ENCODE measurements around the gene TUBA4B. TPM values are rescaled to one million over a fixed set of nuclear protein-coding genes. Genes with fewer than 3 reads are reported as not detected.

TUBA4B gene
- polyA plus RNA-seq, 2 donors: 0.02 TPM; not detected in 1

DNA sequence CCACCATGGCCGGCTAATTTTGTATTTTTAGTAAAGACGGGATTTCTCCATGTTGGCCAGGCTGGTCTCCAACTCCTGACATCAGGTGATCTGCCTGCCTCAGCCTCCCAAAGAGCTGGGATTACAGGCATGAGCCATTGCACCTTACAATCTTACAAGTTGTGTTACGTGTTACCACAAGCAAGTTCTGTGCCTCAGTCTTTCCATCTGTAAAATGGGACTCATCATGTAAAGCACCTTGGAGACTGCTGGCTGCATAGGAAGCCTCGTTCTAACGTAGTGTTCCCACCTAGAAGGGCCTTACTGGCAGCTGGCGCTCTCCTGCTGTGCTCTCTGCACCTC lies 36.1 kb downstream of the TUBA4B start:
- 59 to 71% methylated on average over 6 of the region's 6 CpGs for WGBS, 2 donors
- Histone ChIP-seq H3K9me3 (ENCODE audit: control insufficient read depth in 2 of 2, insufficient read depth in 1 of 2, low read depth in 1 of 2, low read length in 1 of 2) (no peaks in the 10 kb centered on the region), H3K4me1 (ENCODE audit: control insufficient read depth in 2 of 2, insufficient read depth in 2 of 2, low read length in 1 of 2) (peaks cover 3 to 35% of the 10 kb centered on the region in 2 donors), H3K27ac (ENCODE audit: low read depth in 2 of 2, low read length in 1 of 2) (peak overlapping the region; percentile 41 to 74), H3K36me3 (ENCODE audit: control insufficient read depth in 2 of 2, insufficient read depth in 2 of 2, low read length in 1 of 2) (peaks cover 0 to 11% of the 10 kb centered on the region in 2 donors), H3K27me3 (ENCODE audit: control insufficient read depth in 1 of 2, insufficient read depth in 2 of 2, low read length in 2 of 2) (no peaks in the 10 kb centered on the region), H3K4me3 (ENCODE audit: low read depth in 1 of 2, low read length in 2 of 2) (no peak overlapping the region)

DNA sequence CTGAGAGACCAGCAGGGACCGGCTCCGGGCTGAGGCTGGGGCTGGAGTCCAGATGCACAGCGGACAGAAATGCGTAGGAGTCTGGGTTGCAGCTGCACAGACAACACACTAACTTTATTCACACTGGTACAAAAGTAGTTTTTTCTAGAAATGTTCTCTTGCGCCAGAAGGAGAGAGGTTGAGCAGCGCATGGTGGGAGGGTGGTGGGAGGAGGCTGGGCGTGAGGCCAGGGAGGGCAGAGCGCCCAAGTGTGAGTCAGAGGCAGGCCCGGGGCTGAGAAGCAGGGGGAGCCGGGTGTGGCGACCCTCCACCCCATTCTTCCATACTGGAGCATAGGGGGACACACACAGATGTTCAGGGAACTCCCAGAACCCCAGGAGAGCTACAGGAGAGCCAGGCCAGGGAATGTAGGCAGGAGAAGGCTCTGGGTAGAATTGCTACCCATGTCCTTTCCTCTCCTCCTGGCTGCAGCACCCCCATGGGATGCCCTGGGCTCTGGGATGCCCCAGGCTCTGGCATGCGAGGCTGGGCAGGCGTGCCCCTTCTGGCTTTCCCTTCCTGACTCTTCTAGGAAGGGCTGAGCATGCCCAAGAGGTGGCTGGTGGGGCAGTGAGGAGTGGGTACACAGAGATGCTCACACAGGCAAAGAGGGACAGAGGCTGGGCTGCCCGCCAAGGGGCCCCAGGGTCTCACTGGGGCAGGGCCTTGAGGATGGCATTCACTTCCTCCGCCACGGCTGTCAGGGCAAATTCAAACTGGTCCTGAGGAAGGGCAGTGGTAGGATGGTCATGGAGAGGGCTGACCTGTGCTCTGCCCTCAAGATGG lies 36.7 kb downstream of the TUBA4B start:
- no peaks in the 10 kb centered on the region for H3K27me3 ChIP-seq (ENCODE audit: control insufficient read depth in 1 of 2, insufficient read depth in 2 of 2, low read length in 2 of 2)
- H3K9me3 ChIP-seq (ENCODE audit: control insufficient read depth in 2 of 2, insufficient read depth in 1 of 2, low read depth in 1 of 2, low read length in 1 of 2): no peaks in the 10 kb centered on the region
- no peak overlapping the region for H3K4me3 ChIP-seq (ENCODE audit: low read depth in 1 of 2, low read length in 2 of 2)
- H3K27ac ChIP-seq (ENCODE audit: low read depth in 2 of 2, low read length in 1 of 2): peak overlapping the region; percentile 41 to 74
- H3K4me1 ChIP-seq (ENCODE audit: control insufficient read depth in 2 of 2, insufficient read depth in 2 of 2, low read length in 1 of 2): peaks cover 3 to 34% of the 10 kb centered on the region in 2 donors
- peaks cover 0 to 6% of the 10 kb centered on the region in 2 donors for H3K36me3 ChIP-seq (ENCODE audit: control insufficient read depth in 2 of 2, insufficient read depth in 2 of 2, low read length in 1 of 2)
- WGBS, 2 donors: 24 to 41% methylated on average over 16 of the region's 16 CpGs

DNA sequence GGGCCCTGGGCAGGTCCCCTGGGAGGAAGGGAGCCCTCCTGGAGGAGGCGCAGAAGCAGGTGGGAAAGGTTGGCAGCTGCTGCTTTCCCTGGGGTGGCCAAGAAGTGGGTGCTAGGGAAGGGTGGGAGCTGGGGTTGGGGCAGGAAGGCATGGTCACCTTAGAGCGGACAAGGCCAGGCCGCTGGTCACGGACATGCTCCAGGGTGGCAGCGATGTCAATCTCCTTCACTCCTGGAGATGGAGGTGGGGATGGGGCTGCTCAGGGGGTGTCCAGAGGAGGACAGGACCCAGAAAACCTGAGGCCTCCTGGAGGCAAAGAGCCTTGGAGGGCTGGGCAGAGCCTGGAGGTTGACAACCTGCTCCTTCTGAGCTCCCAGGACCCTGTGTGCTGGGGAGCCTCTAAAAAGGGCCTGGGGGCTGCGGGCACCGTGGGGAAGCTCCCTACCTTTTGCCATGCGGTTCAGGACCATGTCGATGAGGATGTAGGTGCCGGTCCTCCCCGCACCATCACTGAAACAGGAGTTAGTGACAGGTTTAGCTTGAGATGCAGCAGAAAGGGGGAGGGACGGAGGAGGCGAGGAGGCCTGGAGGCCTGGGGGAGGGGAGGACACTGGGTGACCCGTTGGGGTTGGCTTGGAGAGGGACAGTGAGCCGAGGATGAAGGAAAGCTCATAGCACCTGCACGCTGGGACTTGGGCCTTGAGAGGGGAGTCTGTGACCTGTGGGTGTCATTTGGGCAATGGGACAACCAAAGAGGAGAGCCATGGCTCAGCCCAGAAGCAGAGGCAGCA lies 37.5 kb downstream of the TUBA4B start:
- H3K9me3 ChIP-seq (ENCODE audit: control insufficient read depth in 2 of 2, insufficient read depth in 1 of 2, low read depth in 1 of 2, low read length in 1 of 2): no peaks in the 10 kb centered on the region
- peaks cover 3 to 27% of the 10 kb centered on the region in 2 donors for H3K4me1 ChIP-seq (ENCODE audit: control insufficient read depth in 2 of 2, insufficient read depth in 2 of 2, low read length in 1 of 2)
- H3K27ac ChIP-seq (ENCODE audit: low read depth in 2 of 2, low read length in 1 of 2): no peak overlapping the region
- no peak overlapping the region for H3K4me3 ChIP-seq (ENCODE audit: low read depth in 1 of 2, low read length in 2 of 2)
- no peaks in the 10 kb centered on the region for H3K27me3 ChIP-seq (ENCODE audit: control insufficient read depth in 1 of 2, insufficient read depth in 2 of 2, low read length in 2 of 2)
- 84 to 86% methylated on average over 16 of the region's 16 CpGs for WGBS, 2 donors
- peaks cover 0 to 1% of the 10 kb centered on the region in 2 donors for H3K36me3 ChIP-seq (ENCODE audit: control insufficient read depth in 2 of 2, insufficient read depth in 2 of 2, low read length in 1 of 2)

DNA sequence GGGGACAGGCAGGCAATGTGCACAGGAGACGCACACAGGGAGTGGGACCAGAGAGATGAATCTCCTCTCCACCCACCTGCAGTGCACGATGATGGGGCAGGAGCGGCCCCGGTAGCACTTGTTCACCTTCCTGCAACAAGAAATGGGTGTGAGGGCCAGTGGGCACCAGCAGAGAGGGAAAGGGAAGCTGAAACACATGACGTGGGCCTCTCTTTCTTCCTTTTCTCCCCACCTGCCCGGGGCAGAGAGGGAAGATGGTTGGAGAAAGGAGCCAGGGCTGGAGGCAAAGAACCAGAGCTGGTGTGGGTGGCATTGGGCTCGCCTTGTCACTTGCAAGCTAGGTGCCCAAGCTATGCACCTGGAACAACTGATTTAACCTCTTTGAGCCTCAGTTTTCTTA lies 38.4 kb downstream of the TUBA4B start:
- H3K36me3 ChIP-seq (ENCODE audit: control insufficient read depth in 2 of 2, insufficient read depth in 2 of 2, low read length in 1 of 2): no peaks in the 10 kb centered on the region
- peaks cover 3 to 23% of the 10 kb centered on the region in 2 donors for H3K4me1 ChIP-seq (ENCODE audit: control insufficient read depth in 2 of 2, insufficient read depth in 2 of 2, low read length in 1 of 2)
- H3K9me3 ChIP-seq (ENCODE audit: control insufficient read depth in 2 of 2, insufficient read depth in 1 of 2, low read depth in 1 of 2, low read length in 1 of 2): no peaks in the 10 kb centered on the region
- H3K4me3 ChIP-seq (ENCODE audit: low read depth in 1 of 2, low read length in 2 of 2): no peak overlapping the region
- H3K27ac ChIP-seq (ENCODE audit: low read depth in 2 of 2, low read length in 1 of 2): no peak overlapping the region
- 82 to 90% methylated on average over 6 to 7 of the region's 7 CpGs for WGBS, 2 donors
- H3K27me3 ChIP-seq (ENCODE audit: control insufficient read depth in 1 of 2, insufficient read depth in 2 of 2, low read length in 2 of 2): no peaks in the 10 kb centered on the region

DNA sequence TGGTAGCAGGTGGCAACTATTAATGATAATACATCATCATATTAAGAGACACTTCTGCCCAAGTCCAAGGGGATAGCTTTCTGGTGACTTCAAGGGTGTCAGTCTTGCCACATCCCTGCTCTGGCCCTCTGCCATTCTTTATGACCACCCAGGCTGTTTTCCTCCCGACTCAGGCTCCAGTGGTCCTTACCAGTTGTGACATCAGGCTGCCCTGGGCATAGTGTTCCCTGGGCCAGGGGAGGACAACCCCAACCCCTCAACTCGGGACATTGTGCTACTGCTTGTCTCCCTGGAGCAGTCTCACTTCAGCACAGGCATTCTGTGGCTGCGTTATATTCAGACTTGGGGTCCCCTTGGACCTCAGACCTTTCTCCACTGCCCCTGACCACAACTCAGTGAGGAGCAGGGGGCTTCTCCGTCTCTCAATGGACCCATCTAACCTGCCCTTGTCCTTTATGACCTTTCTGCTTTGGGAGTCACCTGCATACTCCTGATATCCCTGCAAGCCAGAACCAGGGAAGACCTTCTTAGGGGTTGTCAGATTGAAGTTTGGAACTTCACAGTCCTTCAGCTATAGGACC lies 39.0 kb downstream of the TUBA4B start:
- Histone ChIP-seq H3K9me3 (ENCODE audit: control insufficient read depth in 2 of 2, insufficient read depth in 1 of 2, low read depth in 1 of 2, low read length in 1 of 2) (no peaks in the 10 kb centered on the region), H3K4me1 (ENCODE audit: control insufficient read depth in 2 of 2, insufficient read depth in 2 of 2, low read length in 1 of 2) (peaks cover 3 to 18% of the 10 kb centered on the region in 2 donors), H3K36me3 (ENCODE audit: control insufficient read depth in 2 of 2, insufficient read depth in 2 of 2, low read length in 1 of 2) (no peaks in the 10 kb centered on the region), H3K27ac (ENCODE audit: low read depth in 2 of 2, low read length in 1 of 2) (no peak overlapping the region), H3K4me3 (ENCODE audit: low read depth in 1 of 2, low read length in 2 of 2) (no peak overlapping the region), H3K27me3 (ENCODE audit: control insufficient read depth in 1 of 2, insufficient read depth in 2 of 2, low read length in 2 of 2) (no peaks in the 10 kb centered on the region)
- 70 to 82% methylated on average over 4 of the region's 4 CpGs for WGBS, 2 donors

DNA sequence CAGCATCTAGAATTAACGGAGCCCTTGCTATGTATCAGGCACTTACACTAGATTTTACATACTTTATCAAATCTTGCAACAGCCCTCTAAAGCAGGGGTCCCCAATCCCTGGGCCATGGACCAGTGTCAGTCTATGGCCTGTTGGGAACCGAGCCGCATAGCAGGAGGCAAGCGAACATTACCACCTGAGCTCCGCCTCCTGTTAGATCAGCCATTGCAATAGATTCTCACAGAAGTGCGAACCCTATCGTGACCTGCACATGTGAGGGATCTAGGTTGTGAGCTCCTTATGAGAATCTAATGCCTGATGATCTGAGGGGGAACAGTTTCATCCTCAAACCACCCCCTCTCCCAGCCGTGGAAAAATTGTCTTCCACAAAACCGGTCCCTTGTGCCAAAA lies 39.6 kb downstream of the TUBA4B start:
- 88 to 90% methylated on average over 9 of the region's 9 CpGs for WGBS, 2 donors
- H3K4me1 ChIP-seq (ENCODE audit: control insufficient read depth in 2 of 2, insufficient read depth in 2 of 2, low read length in 1 of 2): peaks cover 3 to 16% of the 10 kb centered on the region in 2 donors
- no peaks in the 10 kb centered on the region for H3K9me3 ChIP-seq (ENCODE audit: control insufficient read depth in 2 of 2, insufficient read depth in 1 of 2, low read depth in 1 of 2, low read length in 1 of 2)
- H3K27ac ChIP-seq (ENCODE audit: low read depth in 2 of 2, low read length in 1 of 2): no peak overlapping the region
- H3K27me3 ChIP-seq (ENCODE audit: control insufficient read depth in 1 of 2, insufficient read depth in 2 of 2, low read length in 2 of 2): no peaks in the 10 kb centered on the region
- H3K36me3 ChIP-seq (ENCODE audit: control insufficient read depth in 2 of 2, insufficient read depth in 2 of 2, low read length in 1 of 2): no peaks in the 10 kb centered on the region
- H3K4me3 ChIP-seq (ENCODE audit: low read depth in 1 of 2, low read length in 2 of 2): no peak overlapping the region

DNA sequence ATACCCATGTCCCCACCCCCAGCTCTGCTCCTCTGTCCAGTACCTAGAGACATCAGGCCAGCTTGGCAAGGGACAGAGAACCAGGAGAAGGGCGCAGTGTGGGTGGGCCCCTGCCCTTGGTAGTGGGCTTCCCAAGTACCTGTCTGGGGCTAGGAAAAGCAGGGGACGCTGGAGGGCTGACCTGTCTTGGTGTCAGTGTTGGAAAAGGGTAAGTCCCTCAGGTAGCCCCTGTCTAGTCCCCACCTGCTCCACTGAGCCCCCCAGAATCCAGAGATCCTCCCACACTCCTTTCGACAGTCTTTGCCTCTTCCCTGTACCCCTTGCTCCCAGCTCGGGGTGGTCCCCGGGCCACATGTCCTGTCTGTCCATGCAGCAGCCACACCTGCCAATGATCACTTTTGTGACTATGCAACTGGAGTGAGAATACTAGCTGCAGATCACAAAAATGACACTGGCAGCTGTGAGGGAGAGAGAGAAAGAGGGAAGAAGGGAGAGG lies 40.7 kb downstream of the TUBA4B start:
- H3K4me1 ChIP-seq (ENCODE audit: control insufficient read depth in 2 of 2, insufficient read depth in 2 of 2, low read length in 1 of 2): peaks cover 3 to 11% of the 10 kb centered on the region in 2 donors
- no peaks in the 10 kb centered on the region for H3K9me3 ChIP-seq (ENCODE audit: control insufficient read depth in 2 of 2, insufficient read depth in 1 of 2, low read depth in 1 of 2, low read length in 1 of 2)
- H3K36me3 ChIP-seq (ENCODE audit: control insufficient read depth in 2 of 2, insufficient read depth in 2 of 2, low read length in 1 of 2): no peaks in the 10 kb centered on the region
- no peaks in the 10 kb centered on the region for H3K27me3 ChIP-seq (ENCODE audit: control insufficient read depth in 1 of 2, insufficient read depth in 2 of 2, low read length in 2 of 2)
- no peak overlapping the region for H3K4me3 ChIP-seq (ENCODE audit: low read depth in 1 of 2, low read length in 2 of 2)
- H3K27ac ChIP-seq (ENCODE audit: low read depth in 2 of 2, low read length in 1 of 2): no peak overlapping the region
- 86 to 94% methylated on average over 5 of the region's 5 CpGs for WGBS, 2 donors

DNA sequence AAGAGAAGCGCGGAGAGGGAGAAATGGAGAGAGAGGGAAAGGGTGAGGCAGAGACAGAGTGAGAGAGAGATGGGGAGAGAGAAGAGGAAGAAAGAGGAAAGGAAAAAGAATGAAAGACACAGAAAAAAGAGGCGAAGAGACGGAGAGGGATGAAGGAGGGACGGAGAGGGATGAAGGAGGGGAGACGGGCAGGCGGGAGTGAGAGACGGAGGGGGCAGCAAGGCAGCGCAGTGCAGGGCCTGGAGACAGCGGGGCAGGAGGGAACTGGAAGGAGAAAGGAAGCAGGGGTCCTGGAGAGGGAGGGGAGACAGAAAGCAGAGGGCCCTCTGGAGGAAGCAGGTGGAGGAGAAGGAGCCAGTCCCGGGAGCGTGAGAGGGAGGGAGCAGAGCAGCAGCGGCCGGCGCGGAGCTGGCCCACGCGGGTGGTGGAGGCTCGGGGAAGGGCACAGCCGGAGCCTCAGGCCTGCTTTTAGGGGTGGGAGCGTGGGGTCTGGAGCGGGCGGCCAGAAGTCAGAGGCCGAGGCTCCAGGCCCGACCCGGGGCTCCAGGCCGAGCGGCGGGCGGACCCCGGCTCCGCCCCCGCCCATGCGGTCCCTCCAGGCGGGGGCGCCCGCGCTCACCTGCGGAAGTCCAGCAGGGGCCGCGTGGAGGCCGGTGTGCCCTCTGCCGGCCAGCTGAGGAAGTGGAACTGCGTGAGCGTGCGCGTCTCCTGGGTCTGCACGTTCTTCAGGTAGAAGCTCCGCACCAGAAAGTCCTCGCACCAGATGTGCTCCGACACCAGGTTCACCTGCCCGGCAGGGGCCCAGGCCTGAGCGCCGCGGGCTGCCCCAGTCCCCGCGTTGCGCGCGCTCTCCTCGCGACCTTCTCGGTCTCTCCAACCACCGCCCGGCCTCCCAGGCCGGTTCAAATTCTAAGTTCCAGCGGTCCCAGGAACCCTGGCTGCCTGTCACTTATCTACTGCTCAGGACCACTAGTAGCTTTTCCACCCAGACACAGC lies 41.6 kb downstream of the TUBA4B start:
- no peaks in the 10 kb centered on the region for H3K36me3 ChIP-seq (ENCODE audit: control insufficient read depth in 2 of 2, insufficient read depth in 2 of 2, low read length in 1 of 2)
- no peaks in the 10 kb centered on the region for H3K27me3 ChIP-seq (ENCODE audit: control insufficient read depth in 1 of 2, insufficient read depth in 2 of 2, low read length in 2 of 2)
- H3K9me3 ChIP-seq (ENCODE audit: control insufficient read depth in 2 of 2, insufficient read depth in 1 of 2, low read depth in 1 of 2, low read length in 1 of 2): no peaks in the 10 kb centered on the region
- 8 to 9% methylated on average over 59 to 67 of the region's 67 CpGs for WGBS, 2 donors
- peaks cover 0 to 9% of the 10 kb centered on the region in 2 donors for H3K4me1 ChIP-seq (ENCODE audit: control insufficient read depth in 2 of 2, insufficient read depth in 2 of 2, low read length in 1 of 2)
- H3K27ac ChIP-seq (ENCODE audit: low read depth in 2 of 2, low read length in 1 of 2): peak overlapping the region; percentile 58 to 65
- H3K4me3 ChIP-seq (ENCODE audit: low read depth in 1 of 2, low read length in 2 of 2): peak overlapping the region; percentile 50 to 64

All from esophagus (tissue), 2 donors.